ENCODE data around the gene ANXA3.

Gene ANXA3

DNA sequence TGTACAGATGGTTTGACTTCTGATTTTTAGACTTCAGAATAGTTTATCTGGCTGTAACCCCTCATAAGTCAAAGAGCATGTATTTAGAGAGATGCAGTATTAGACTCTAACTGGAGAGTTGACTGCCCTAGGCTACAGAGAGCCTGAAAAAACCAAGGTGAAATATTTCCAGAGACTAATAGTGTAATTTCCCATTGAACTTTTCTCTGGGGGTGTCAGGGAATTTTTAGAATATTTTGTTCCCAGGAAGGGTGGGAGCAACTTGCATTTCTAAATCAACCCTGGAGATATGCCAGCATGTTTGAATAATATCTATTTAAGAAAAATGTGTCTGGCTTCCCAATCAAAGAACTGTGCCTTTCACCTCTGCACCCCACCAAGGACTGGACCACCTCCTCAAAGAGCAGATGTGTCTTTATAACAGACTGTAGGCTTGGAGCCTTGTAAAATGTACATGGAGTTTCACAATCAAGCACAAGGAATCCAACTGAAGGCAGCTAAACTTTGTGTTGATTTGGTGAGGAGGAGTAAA lies 2.0 kb downstream of the ANXA3 start:
- H3K4me3 ChIP-seq (ENCODE audit: low read length) = no peak overlapping the region
- no peaks in the 10 kb centered on the region for H3K36me3 ChIP-seq (ENCODE audit: control insufficient read depth, insufficient read depth, low read length)
- H3K27ac ChIP-seq (ENCODE audit: low read length) = no peak overlapping the region
- DNase-seq (ENCODE audit: low read depth, low spot score) = no peak
- H3K9me3 ChIP-seq (ENCODE audit: control insufficient read depth, insufficient read depth, low read length) = no peaks in the 10 kb centered on the region
- H3K27me3 ChIP-seq (ENCODE audit: control insufficient read depth, insufficient read depth, low read length) = peaks cover 2% of the 10 kb centered on the region; the same call in 1 of the 2 replicates
- peaks cover 5% of the 10 kb centered on the region; the same call in 1 of the 2 replicates for H3K4me1 ChIP-seq (ENCODE audit: control insufficient read depth, insufficient read depth, low read length)

GRCh38 chr4:78556665-78557064 lies 5.1 kb downstream of the ANXA3 start:
- Histone ChIP-seq H3K27me3 (ENCODE audit: control insufficient read depth, insufficient read depth, low read length) (no peaks in the 10 kb centered on the region), H3K27ac (ENCODE audit: low read length) (no peak overlapping the region), H3K36me3 (ENCODE audit: control insufficient read depth, insufficient read depth, low read length) (no peaks in the 10 kb centered on the region), H3K4me3 (ENCODE audit: low read length) (no peak overlapping the region), H3K4me1 (ENCODE audit: control insufficient read depth, insufficient read depth, low read length) (peaks cover 3% of the 10 kb centered on the region; the same call in 1 of the 2 replicates), H3K9me3 (ENCODE audit: control insufficient read depth, insufficient read depth, low read length) (no peaks in the 10 kb centered on the region)
- DNase-seq (ENCODE audit: low read depth, low spot score) = no peak
- WGBS (ENCODE audit: insufficient coverage, insufficient read length) = no CpG with 5 or more reads among the region's 4 CpGs

DNA sequence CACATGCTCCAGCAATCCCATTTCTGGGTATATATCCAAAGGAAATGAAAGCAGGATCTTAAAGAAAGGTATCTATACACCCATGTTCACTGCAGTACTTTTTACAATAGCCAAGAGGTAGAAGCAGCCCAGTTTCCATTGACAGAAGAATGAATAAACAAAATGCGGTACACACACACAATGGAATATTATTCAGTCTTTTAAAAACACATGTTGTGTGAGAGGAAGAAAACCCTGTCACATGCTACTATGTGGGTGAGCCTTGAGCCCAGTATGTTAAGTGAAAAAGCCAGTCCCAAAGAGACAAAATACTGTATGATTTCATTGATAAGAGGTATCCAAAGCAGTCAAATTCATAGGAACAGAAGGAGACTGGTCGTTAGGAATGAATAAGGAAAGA lies 6.3 kb downstream of the ANXA3 start:
- peaks cover 3% of the 10 kb centered on the region; the same call in 1 of the 2 replicates for H3K4me1 ChIP-seq (ENCODE audit: control insufficient read depth, insufficient read depth, low read length)
- no peak overlapping the region for H3K4me3 ChIP-seq (ENCODE audit: low read length)
- no peaks in the 10 kb centered on the region for H3K9me3 ChIP-seq (ENCODE audit: control insufficient read depth, insufficient read depth, low read length)
- no peak overlapping the region for H3K27ac ChIP-seq (ENCODE audit: low read length)
- H3K27me3 ChIP-seq (ENCODE audit: control insufficient read depth, insufficient read depth, low read length) = no peaks in the 10 kb centered on the region
- H3K36me3 ChIP-seq (ENCODE audit: control insufficient read depth, insufficient read depth, low read length) = no peaks in the 10 kb centered on the region
- no peak for DNase-seq (ENCODE audit: low read depth, low spot score)
- 100% methylated on average over 1 of the region's 2 CpGs for WGBS (ENCODE audit: insufficient coverage, insufficient read length)

GRCh38 chr4:78558410-78558809 lies 6.8 kb downstream of the ANXA3 start:
- H3K27ac ChIP-seq (ENCODE audit: low read length) = no peak overlapping the region
- 100% methylated on average over 1 of the region's 1 CpG for WGBS (ENCODE audit: insufficient coverage, insufficient read length)

GRCh38 chr4:78560296-78560963 lies 8.9 kb downstream of the ANXA3 start:
- no CpG with 5 or more reads among the region's 2 CpGs for WGBS (ENCODE audit: insufficient coverage, insufficient read length)
- H3K36me3 ChIP-seq (ENCODE audit: control insufficient read depth, insufficient read depth, low read length) = no peaks in the 10 kb centered on the region
- no peaks in the 10 kb centered on the region for H3K27me3 ChIP-seq (ENCODE audit: control insufficient read depth, insufficient read depth, low read length)
- peaks cover 3% of the 10 kb centered on the region; the same call in 1 of the 2 replicates for H3K4me1 ChIP-seq (ENCODE audit: control insufficient read depth, insufficient read depth, low read length)
- H3K9me3 ChIP-seq (ENCODE audit: control insufficient read depth, insufficient read depth, low read length) = no peaks in the 10 kb centered on the region
- no peak overlapping the region for H3K27ac ChIP-seq (ENCODE audit: low read length)
- no peak for DNase-seq (ENCODE audit: low read depth, low spot score)
- no peak overlapping the region for H3K4me3 ChIP-seq (ENCODE audit: low read length)

More at GRCh38 chr4:78558410-78558809, 6.8 kb downstream of the ANXA3 start:
- peaks cover 3% of the 10 kb centered on the region; the same call in 1 of the 2 replicates for H3K4me1 ChIP-seq (ENCODE audit: control insufficient read depth, insufficient read depth, low read length)
- H3K36me3 ChIP-seq (ENCODE audit: control insufficient read depth, insufficient read depth, low read length) = no peaks in the 10 kb centered on the region
- no peaks in the 10 kb centered on the region for H3K27me3 ChIP-seq (ENCODE audit: control insufficient read depth, insufficient read depth, low read length)
- no peaks in the 10 kb centered on the region for H3K9me3 ChIP-seq (ENCODE audit: control insufficient read depth, insufficient read depth, low read length)
- DNase-seq (ENCODE audit: low read depth, low spot score) = no peak
- no peak overlapping the region for H3K4me3 ChIP-seq (ENCODE audit: low read length)

DNA sequence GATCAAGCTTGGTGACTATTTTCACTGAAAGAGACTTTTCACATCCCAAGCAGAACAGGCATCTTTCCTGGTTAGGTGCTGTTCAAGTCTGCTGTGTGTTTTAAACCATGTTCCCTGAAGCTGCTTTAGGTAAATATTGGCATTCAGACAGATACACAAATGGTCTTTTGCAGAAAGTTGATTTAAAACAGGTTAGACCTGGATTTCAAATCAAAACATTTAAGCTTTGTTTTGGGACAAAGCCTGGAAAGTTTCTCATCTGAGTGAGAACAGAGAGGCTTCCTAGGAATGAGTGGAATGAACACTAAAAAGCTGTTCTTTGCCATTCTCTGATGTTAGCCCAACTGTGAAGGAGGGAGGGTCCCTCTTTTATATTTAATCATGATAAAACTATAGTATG lies 10.1 kb downstream of the ANXA3 start:
- H3K36me3 ChIP-seq (ENCODE audit: control insufficient read depth, insufficient read depth, low read length) = no peaks in the 10 kb centered on the region
- H3K4me3 ChIP-seq (ENCODE audit: low read length) = no peak overlapping the region
- no peaks in the 10 kb centered on the region for H3K27me3 ChIP-seq (ENCODE audit: control insufficient read depth, insufficient read depth, low read length)
- H3K27ac ChIP-seq (ENCODE audit: low read length) = no peak overlapping the region
- H3K9me3 ChIP-seq (ENCODE audit: control insufficient read depth, insufficient read depth, low read length) = no peaks in the 10 kb centered on the region
- DNase-seq (ENCODE audit: low read depth, low spot score) = no peak
- H3K4me1 ChIP-seq (ENCODE audit: control insufficient read depth, insufficient read depth, low read length) = peaks cover 3% of the 10 kb centered on the region; the same call in 1 of the 2 replicates

GRCh38 chr4:78562687-78563086 lies 11.1 kb downstream of the ANXA3 start:
- Histone ChIP-seq H3K4me1 (ENCODE audit: control insufficient read depth, insufficient read depth, low read length) (peaks cover 3% of the 10 kb centered on the region; the same call in 1 of the 2 replicates), H3K9me3 (ENCODE audit: control insufficient read depth, insufficient read depth, low read length) (no peaks in the 10 kb centered on the region), H3K27ac (ENCODE audit: low read length) (no peak overlapping the region), H3K36me3 (ENCODE audit: control insufficient read depth, insufficient read depth, low read length) (no peaks in the 10 kb centered on the region), H3K4me3 (ENCODE audit: low read length) (no peak overlapping the region), H3K27me3 (ENCODE audit: control insufficient read depth, insufficient read depth, low read length) (no peaks in the 10 kb centered on the region)
- DNase-seq (ENCODE audit: low read depth, low spot score) = no peak
- WGBS (ENCODE audit: insufficient coverage, insufficient read length) = no CpG with 5 or more reads among the region's 4 CpGs

- Histone ChIP-seq H3K4me1 (ENCODE audit: control insufficient read depth, insufficient read depth, low read length) (peaks cover 1% of the 10 kb centered on the region; the same call in 1 of the 2 replicates), H3K4me3 (ENCODE audit: low read length) (no peak overlapping the region), H3K27me3 (ENCODE audit: control insufficient read depth, insufficient read depth, low read length) (no peaks in the 10 kb centered on the region), H3K9me3 (ENCODE audit: control insufficient read depth, insufficient read depth, low read length) (no peaks in the 10 kb centered on the region), H3K36me3 (ENCODE audit: control insufficient read depth, insufficient read depth, low read length) (no peaks in the 10 kb centered on the region), H3K27ac (ENCODE audit: low read length) (no peak overlapping the region)
- DNase-seq (ENCODE audit: low read depth, low spot score) = no peak
- no CpG with 5 or more reads among the region's 2 CpGs for WGBS (ENCODE audit: insufficient coverage, insufficient read length)
These were observed 14.4 kb downstream of the ANXA3 start for GRCh38 chr4:78565971-78566372.

DNA sequence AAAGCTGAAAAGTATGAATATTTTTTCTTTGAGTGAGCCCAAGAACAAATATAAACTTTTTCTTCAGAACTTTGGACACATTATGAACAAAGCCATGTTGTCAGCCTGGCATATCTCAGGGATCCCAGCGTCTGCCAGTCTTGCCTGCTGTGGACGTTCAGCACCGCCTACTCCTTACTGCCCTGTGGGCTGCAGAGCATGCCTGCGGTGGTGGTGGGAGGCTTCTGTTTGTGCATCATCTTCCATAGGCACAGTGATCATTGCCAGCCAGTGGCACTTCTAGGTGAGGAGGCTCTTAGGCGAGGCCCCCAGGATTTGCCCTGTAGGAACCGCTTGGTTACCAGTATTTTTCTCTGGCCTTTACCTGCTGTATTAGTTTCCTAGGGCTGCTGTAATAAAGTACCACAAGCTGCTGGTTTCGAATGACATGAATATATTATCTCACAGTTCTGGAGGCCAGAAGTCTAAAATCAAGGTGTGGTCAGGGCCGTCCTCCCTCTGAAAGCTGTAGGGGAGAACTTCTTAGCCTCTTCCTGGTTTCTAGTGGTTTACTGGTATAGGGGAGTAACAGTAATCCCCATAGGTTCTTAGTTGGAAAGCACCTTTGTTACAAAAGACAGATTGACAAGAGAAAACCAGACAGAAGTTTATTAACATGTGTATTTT lies 15.4 kb downstream of the ANXA3 start:
- no peak overlapping the region for H3K27ac ChIP-seq (ENCODE audit: low read length)
- H3K9me3 ChIP-seq (ENCODE audit: control insufficient read depth, insufficient read depth, low read length) = no peaks in the 10 kb centered on the region
- no peaks in the 10 kb centered on the region for H3K36me3 ChIP-seq (ENCODE audit: control insufficient read depth, insufficient read depth, low read length)
- no peaks in the 10 kb centered on the region for H3K27me3 ChIP-seq (ENCODE audit: control insufficient read depth, insufficient read depth, low read length)
- no peaks in the 10 kb centered on the region for H3K4me1 ChIP-seq (ENCODE audit: control insufficient read depth, insufficient read depth, low read length)
- WGBS (ENCODE audit: insufficient coverage, insufficient read length) = no CpG with 5 or more reads among the region's 8 CpGs
- H3K4me3 ChIP-seq (ENCODE audit: low read length) = no peak overlapping the region
- no peak for DNase-seq (ENCODE audit: low read depth, low spot score)

DNA sequence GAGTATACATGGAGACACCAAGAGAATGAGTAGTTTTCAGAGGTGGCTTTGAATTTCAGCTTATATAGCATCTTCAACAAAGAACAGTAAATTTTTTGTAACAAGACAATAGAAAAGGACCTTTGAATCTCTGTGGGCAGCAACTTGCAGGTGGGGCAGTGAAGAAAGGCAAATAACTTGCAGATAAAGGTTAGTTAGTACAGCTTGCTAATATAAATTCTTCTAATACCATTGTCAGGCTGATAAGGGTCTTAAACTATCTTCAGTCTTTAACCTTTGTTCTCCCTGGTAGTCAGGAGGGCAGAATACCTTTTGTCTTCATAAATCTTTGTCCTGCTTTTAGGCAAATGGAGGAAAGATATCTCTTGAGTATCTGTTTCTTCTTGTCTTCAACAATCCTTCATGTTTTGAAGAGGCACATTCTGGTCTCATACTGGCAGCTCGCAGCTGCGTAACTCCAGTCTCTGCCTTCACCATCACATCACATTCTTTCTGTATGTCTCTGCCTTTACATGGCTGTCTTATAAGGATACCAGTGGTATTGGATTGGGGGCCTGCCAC lies 16.0 kb downstream of the ANXA3 start:
- Histone ChIP-seq H3K4me1 (ENCODE audit: control insufficient read depth, insufficient read depth, low read length) (no peaks in the 10 kb centered on the region), H3K36me3 (ENCODE audit: control insufficient read depth, insufficient read depth, low read length) (no peaks in the 10 kb centered on the region), H3K27me3 (ENCODE audit: control insufficient read depth, insufficient read depth, low read length) (no peaks in the 10 kb centered on the region), H3K27ac (ENCODE audit: low read length) (no peak overlapping the region), H3K9me3 (ENCODE audit: control insufficient read depth, insufficient read depth, low read length) (no peaks in the 10 kb centered on the region), H3K4me3 (ENCODE audit: low read length) (no peak overlapping the region)
- WGBS (ENCODE audit: insufficient coverage, insufficient read length) = no CpG with 5 or more reads among the region's 2 CpGs
- DNase-seq (ENCODE audit: low read depth, low spot score) = no peak
